ENCODE measurements around the gene ZNF665. TPM values are rescaled to one million over a fixed set of nuclear protein-coding genes. Genes with fewer than 3 reads are reported as not detected.
"Not testable (repeated sequence)": the region's sequence is repeated elsewhere in the genome, so short reads cannot be mapped to it uniquely, and the experiment has no call there.

The ZNF665 gene
- total and polyA plus RNA-seq, 11 donors = 0.38 to 3.6 (median 1.00) TPM

- intact Hi-C loops (cut with DNase I) = loop anchor here in 2 of 10 donors (2.0 to 5.0 kb wide), 2 partner anchors 26 to 54 kb away; no protein-coding TSS in a partner anchor
- ATAC-seq (peak in 1 of 4 donors; percentile 52), DNase-seq (no peak)
- no peaks in the 10 kb centered on the region for H3K27me3 ChIP-seq
- H3K36me3 ChIP-seq = no peaks in the 10 kb centered on the region
- peak overlapping the region in 7 of 12 donors; percentile 58 to 86 (median 70) for H3K4me3 ChIP-seq
- H3K27ac ChIP-seq = peak overlapping the region in 9 of 12 donors; percentile 2 to 91 (median 31)
- WGBS, 4 donors = 71 to 87% (median 80%) methylated on average over 3 to 4 of the region's 4 CpGs
- TF ChIP-seq POLR2A (IDR thresholded peaks at IDR 0.05) (no peak), CTCF (IDR thresholded peaks at IDR 0.05) (no peak)
- peaks cover 0 to 38% (median 17%) of the 10 kb centered on the region in 12 donors for H3K4me1 ChIP-seq
- peaks cover 0 to 24% (median 0%) of the 10 kb centered on the region in 12 donors for H3K9me3 ChIP-seq
Measured at GRCh38 chr19:53131085-53131590, 62.0 kb downstream of the ZNF665 start.

- DNase-seq (peak in 1 of 5 donors; percentile 27), ATAC-seq (peak in 1 of 4 donors; percentile 65)
- Histone ChIP-seq H3K27ac (peak overlapping the region in 8 of 12 donors; percentile 14 to 91 (median 34)), H3K4me1 (peaks cover 0 to 38% (median 17%) of the 10 kb centered on the region in 12 donors), H3K36me3 (no peaks in the 10 kb centered on the region), H3K9me3 (peaks cover 0 to 17% (median 0%) of the 10 kb centered on the region in 12 donors), H3K4me3 (peak overlapping the region in 4 of 12 donors; percentile 3 to 86 (median 40)), H3K27me3 (no peaks in the 10 kb centered on the region)
- 32 to 66% (median 48%) methylated on average over 7 of the region's 7 CpGs for WGBS, 4 donors
- intact Hi-C loops (cut with DNase I) = loop anchor here in 2 of 10 donors (2.0 to 5.0 kb wide), 2 partner anchors 26 to 53 kb away; no protein-coding TSS in a partner anchor
- TF ChIP-seq POLR2A (IDR thresholded peaks at IDR 0.05) (no peak), CTCF (IDR thresholded peaks at IDR 0.05) (no peak)
Measured at GRCh38 chr19:53130506-53130905, 62.7 kb downstream of the ZNF665 start.

- DNase-seq; H3K4me3 ChIP-seq; H3K27me3 ChIP-seq; H3K9me3 ChIP-seq; intact Hi-C loops (cut with DNase I): not testable (repeated sequence)
- ATAC-seq = peak; percentile 50 to 56 (median 52)
- WGBS, 4 donors = 53 to 76% (median 62%) methylated on average over 7 to 8 of the region's 15 CpGs
- H3K4me1 ChIP-seq = peaks cover 0 to 30% (median 15%) of the 10 kb centered on the region in 12 donors
- peaks cover 0 to 11% (median 5%) of the 10 kb centered on the region in 9 donors for H3K36me3 ChIP-seq
- peak overlapping the region in 5 of 12 donors; percentile 32 to 69 (median 35) for H3K27ac ChIP-seq
Measured at GRCh38 chr19:53126733-53127526, 66.2 kb downstream of the ZNF665 start.

- no peaks in the 10 kb centered on the region for H3K27me3 ChIP-seq
- TF ChIP-seq CTCF (IDR thresholded peaks at IDR 0.05) = no peak
- TF ChIP-seq POLR2A (IDR thresholded peaks at IDR 0.05) = no peak
- no peak overlapping the region for H3K27ac ChIP-seq
- WGBS, 4 donors = 66 to 75% (median 68%) methylated on average over 7 of the region's 7 CpGs
- intact Hi-C loops (cut with DNase I) = loop anchor here in 1 of 10 donors (2.0 kb wide), 1 partner anchor 19 kb away; no protein-coding TSS in a partner anchor
- DNase-seq = no peak
- H3K9me3 ChIP-seq = peaks cover 0 to 9% (median 0%) of the 10 kb centered on the region in 12 donors
- H3K4me1 ChIP-seq = peaks cover 0 to 6% (median 0%) of the 10 kb centered on the region in 12 donors
- peak in 1 of 4 donors; percentile 82 for ATAC-seq
- no peak overlapping the region for H3K4me3 ChIP-seq
- peaks cover 0 to 24% (median 9%) of the 10 kb centered on the region in 9 donors for H3K36me3 ChIP-seq
Measured at GRCh38 chr19:53123400-53123799, 69.8 kb downstream of the ZNF665 start.

Other genes with a start within 250 kb of the ZNF665 start
- 1 to 10 TPM; 2.1 to 8.0 (median 4.3) TPM for gene ZNF816, start 230.5 kb downstream of the ZNF665 start, total RNA-seq
- gene ZNF816, start 230.5 kb downstream of the ZNF665 start, polyA plus RNA-seq = 1 to 10 TPM; 1.3 to 3.5 TPM
- gene ERVV-1, start 179.4 kb downstream of the ZNF665 start, total RNA-seq = not detected
- gene ERVV-1, start 179.4 kb downstream of the ZNF665 start, polyA plus RNA-seq = under 1 TPM in 1 of 2 donors, not detected in 1; 0.06 TPM
- not detected for gene ERVV-2, start 148.6 kb downstream of the ZNF665 start, total RNA-seq
- not detected for gene ERVV-2, start 148.6 kb downstream of the ZNF665 start, polyA plus RNA-seq
- 10 to 100 TPM in 8 of 9 donors, 1 to 10 TPM in 1; 10.0 to 24.7 (median 17.0) TPM for gene ZNF160, start 89.9 kb downstream of the ZNF665 start, total RNA-seq
- 10 to 100 TPM; 14.4 to 19.8 TPM for gene ZNF160, start 89.9 kb downstream of the ZNF665 start, polyA plus RNA-seq
- gene ZNF415, start 60.4 kb downstream of the ZNF665 start, total RNA-seq = 10 to 100 TPM; 12.8 to 38.6 (median 21.4) TPM
- gene ZNF415, start 60.4 kb downstream of the ZNF665 start, polyA plus RNA-seq = 10 to 100 TPM; 15.2 to 17.6 TPM
- 10 to 100 TPM in 1 of 9 donors, 1 to 10 TPM in 8; 5.3 to 10.6 (median 8.2) TPM for gene ZNF347, start 34.3 kb downstream of the ZNF665 start, total RNA-seq
- 1 to 10 TPM; 2.7 to 3.8 TPM for gene ZNF347, start 34.3 kb downstream of the ZNF665 start, polyA plus RNA-seq
- 10 to 100 TPM; 10.3 to 27.8 (median 16.9) TPM for gene ZNF677, start 61.5 kb upstream of the ZNF665 start, total RNA-seq
- gene ZNF677, start 61.5 kb upstream of the ZNF665 start, polyA plus RNA-seq = 10 to 100 TPM; 12.8 to 14.6 TPM
- gene VN1R2, start 64.9 kb upstream of the ZNF665 start, total RNA-seq = not detected
- gene VN1R2, start 64.9 kb upstream of the ZNF665 start, polyA plus RNA-seq = not detected
- not detected for gene VN1R4, start 74.4 kb upstream of the ZNF665 start, total RNA-seq
- gene VN1R4, start 74.4 kb upstream of the ZNF665 start, polyA plus RNA-seq = not detected
- 1 to 10 TPM; 2.7 to 5.7 (median 3.5) TPM for gene ZNF845, start 140.4 kb upstream of the ZNF665 start, total RNA-seq
- gene ZNF845, start 140.4 kb upstream of the ZNF665 start, polyA plus RNA-seq = 1 to 10 TPM; 1.5 to 2.7 TPM
- gene ZNF525, start 172.3 kb upstream of the ZNF665 start, total RNA-seq = 1 to 10 TPM; 1.6 to 6.0 (median 3.6) TPM
- 1 to 10 TPM; 1.9 to 3.5 TPM for gene ZNF525, start 172.3 kb upstream of the ZNF665 start, polyA plus RNA-seq
- 1 to 10 TPM; 2.8 to 5.9 (median 3.8) TPM for gene ZNF765, start 201.8 kb upstream of the ZNF665 start, total RNA-seq
- 1 to 10 TPM; 2.7 to 4.9 TPM for gene ZNF765, start 201.8 kb upstream of the ZNF665 start, polyA plus RNA-seq
- gene ZNF761, start 238.6 kb upstream of the ZNF665 start, total RNA-seq = 1 to 10 TPM; 2.6 to 5.5 (median 3.8) TPM
- gene ZNF761, start 238.6 kb upstream of the ZNF665 start, polyA plus RNA-seq = 1 to 10 TPM; 3.8 to 4.5 TPM

All from heart left ventricle (tissue), 16 donors.